Caco-2 (cell line): ENCODE data around the gene DUSP12. TPM values are rescaled to one million over a fixed set of nuclear protein-coding genes. Genes with fewer than 3 reads are reported as not detected.

Experiments
- BruUV-seq: library from RNA; stranded (reverse); fragments of 400-500 nt; replicated peaks from 2 replicates; lab custom pipeline; 2021; lab: Mats Ljungman, UMichigan
- CTCF ChIA-PET: fragments of 300-600 bp; sonication (Branson Sonifier 250); formaldehyde crosslinking; loops from one replicate; lab custom pipeline; 2022; ENCODE audit warnings: antibody characterized with exemption; lab: Charles Lee
- POLR2A ChIA-PET: fragments of 300-600 bp; sonication (Branson Sonifier 250); formaldehyde crosslinking; loops from one replicate; lab custom pipeline; 2022; ENCODE audit warnings: antibody characterized with exemption; lab: Charles Lee
- DNase-seq, 2 experiments: peaks; one replicate each; pipeline versions ENCODE4 v3.0.0 to v3.0.0-alpha.2; 2020 to 2022
- H3K27me3 ChIP-seq: replicated peaks from 2 replicates; pipeline ENCODE4 v1.6.0; 2011; ENCODE audit warnings: low read length; ENCODE audit not compliant: control insufficient read depth, insufficient read depth
- H3K36me3 ChIP-seq: 2 replicates; pipeline ENCODE4 v1.5.1; 2011; ENCODE audit warnings: low read length; ENCODE audit not compliant: control insufficient read depth, insufficient read depth
- H3K4me1 ChIP-seq: fragments of 250-450 bp; sonication (Bioruptor Pico); 2 replicates; pipeline ENCODE4 v1.5.1; 2020; ENCODE audit warnings: mild to moderate bottlenecking
- H3K4me3 ChIP-seq: 2 replicates; pipeline ENCODE4 v1.5.1; 2011; ENCODE audit warnings: low read depth, mild to moderate bottlenecking, control low read depth, low read length
- H3K9me3 ChIP-seq: fragments of 250-450 bp; sonication (Bioruptor Pico); 2 replicates; pipeline ENCODE4 v1.5.1; 2020; ENCODE audit warnings: mild to moderate bottlenecking, moderate library complexity
- H3K27ac Mint-ChIP-seq: one replicate; pipeline ENCODE4 v1.8.0; 2022; ENCODE audit warnings: mixed read lengths; ENCODE audit not compliant: unreplicated experiment
- H3K27me3 Mint-ChIP-seq: one replicate; pipeline ENCODE4 v1.8.0; 2022; ENCODE audit warnings: mixed read lengths; ENCODE audit not compliant: insufficient read depth, unreplicated experiment
- H3K36me3 Mint-ChIP-seq: one replicate; pipeline ENCODE4 v1.8.0; 2022; ENCODE audit warnings: mild to moderate bottlenecking, mixed read lengths; ENCODE audit not compliant: insufficient read depth, unreplicated experiment
- H3K4me1 Mint-ChIP-seq: one replicate; pipeline ENCODE4 v1.8.0; 2022; ENCODE audit warnings: low read depth, mixed read lengths; ENCODE audit not compliant: unreplicated experiment
- H3K4me3 Mint-ChIP-seq: one replicate; pipeline ENCODE4 v1.8.0; 2022; ENCODE audit warnings: mild to moderate bottlenecking, moderate library complexity, mixed read lengths; ENCODE audit not compliant: unreplicated experiment
- H3K9me3 Mint-ChIP-seq: one replicate; pipeline ENCODE4 v1.8.0; 2022; ENCODE audit warnings: mixed read lengths; ENCODE audit not compliant: unreplicated experiment
- CTCF ChIP-seq, 2 experiments: fragments of 200-600 bp in 1 of 2; IDR thresholded peaks; 1 replicate in 1 of 2; 2 replicates in 1 of 2; pipeline versions ENCODE4 v1.5.1 to v1.8.0; 2011 to 2022; ENCODE audit warnings: antibody characterized with exemption in 1 of 2, control low read depth in 1 of 2, inconsistent platforms in 1 of 2, low read depth in 1 of 2, low read length in 1 of 2, mild to moderate bottlenecking in 1 of 2, moderate library complexity in 1 of 2; ENCODE audit not compliant: insufficient read depth in 1 of 2, severe bottlenecking in 1 of 2, unreplicated experiment in 1 of 2
- intact Hi-C: fragments of 100-400 bp; cut with micrococcal nuclease; formaldehyde crosslinking; loops from one replicate; pipeline ENCODE4 v1.10.0; 2022; ENCODE audit not compliant: unreplicated experiment
- total RNA-seq: library from RNA; stranded (reverse); gene quantifications from 2 replicates; pipeline ENCODE4 v1.2.3, GENCODE V29; 2022

Gene DUSP12
- total RNA-seq, 1 experiment from 2014 or later = 54.9 TPM

GRCh38 chr1:161728376-161729226 is 21.0 kb upstream of the DUSP12 start:
- Mint-ChIP-seq H3K27me3 (peaks cover 12% of the 10 kb centered on the region), H3K4me1 (peaks cover 7% of the 10 kb centered on the region), H3K27ac (no peak overlapping the region), H3K9me3 (no peaks in the 10 kb centered on the region), H3K36me3 (peaks cover 15% of the 10 kb centered on the region), H3K4me3 (no peak overlapping the region)
- no peaks in the 10 kb centered on the region for H3K36me3 ChIP-seq
- DNase-seq = no peak
- H3K4me3 ChIP-seq = no peak overlapping the region
- BruUV-seq = no TSS peak
- ChIA-PET CTCF (interaction anchor here (0.7 kb wide), 1 partner anchor 1185 kb away, joined by 3 read pairs; no protein-coding TSS in a partner anchor), POLR2A (no interaction called here)
- no peaks in the 10 kb centered on the region for H3K9me3 ChIP-seq
- TF ChIP-seq CTCF (IDR thresholded peaks at IDR 0.05; ENCODE audit: insufficient read depth in 1 of 2, low read depth in 1 of 2, low read length in 1 of 2, severe bottlenecking in 1 of 2, unreplicated experiment in 1 of 2) = no peak
- intact Hi-C loops = no loop called here
- H3K27me3 ChIP-seq = no peaks in the 10 kb centered on the region
- no peaks in the 10 kb centered on the region for H3K4me1 ChIP-seq

- ChIA-PET POLR2A (no interaction called here), CTCF (no interaction called here)
- intact Hi-C loops = no loop called here
- Mint-ChIP-seq H3K4me1 (peaks cover 7% of the 10 kb centered on the region), H3K27me3 (peaks cover 9% of the 10 kb centered on the region), H3K9me3 (no peaks in the 10 kb centered on the region), H3K27ac (no peak overlapping the region), H3K36me3 (peaks cover 11% of the 10 kb centered on the region), H3K4me3 (no peak overlapping the region)
- Histone ChIP-seq H3K27me3 (no peaks in the 10 kb centered on the region), H3K4me3 (no peak overlapping the region), H3K4me1 (no peaks in the 10 kb centered on the region), H3K36me3 (no peaks in the 10 kb centered on the region), H3K9me3 (no peaks in the 10 kb centered on the region)
- no peak for TF ChIP-seq CTCF (IDR thresholded peaks at IDR 0.05; ENCODE audit: insufficient read depth in 1 of 2, low read depth in 1 of 2, low read length in 1 of 2, severe bottlenecking in 1 of 2, unreplicated experiment in 1 of 2)
- no peak for DNase-seq
- no TSS peak for BruUV-seq
Observed at GRCh38 chr1:161730050-161730564, 19.5 kb upstream of the DUSP12 start.

- Mint-ChIP-seq H3K36me3 (peaks cover 10% of the 10 kb centered on the region), H3K9me3 (no peaks in the 10 kb centered on the region), H3K27ac (no peak overlapping the region), H3K4me1 (no peaks in the 10 kb centered on the region), H3K27me3 (peaks cover 13% of the 10 kb centered on the region), H3K4me3 (no peak overlapping the region)
- CTCF ChIA-PET = no interaction called here
- Histone ChIP-seq H3K27me3 (no peaks in the 10 kb centered on the region), H3K4me3 (no peak overlapping the region), H3K4me1 (no peaks in the 10 kb centered on the region), H3K36me3 (no peaks in the 10 kb centered on the region), H3K9me3 (no peaks in the 10 kb centered on the region)
- no peak for TF ChIP-seq CTCF (IDR thresholded peaks at IDR 0.05; ENCODE audit: insufficient read depth in 1 of 2, low read depth in 1 of 2, low read length in 1 of 2, severe bottlenecking in 1 of 2, unreplicated experiment in 1 of 2)
- intact Hi-C loops = no loop called here
- no TSS peak for BruUV-seq
- POLR2A ChIA-PET = no interaction called here
- DNase-seq = no peak
Observed at GRCh38 chr1:161731241-161731640, 18.3 kb upstream of the DUSP12 start.
